Embryonic facial prominence (tissue), 1 donor: Measurements from ENCODE around the gene ITGB2.

ENCODE experiments used
- DNase-seq: peaks from one replicate; pipeline ENCODE4 v3.0.0-alpha.2; 2016; ENCODE audit errors: extremely low spot score

ITGB2 gene

DNA sequence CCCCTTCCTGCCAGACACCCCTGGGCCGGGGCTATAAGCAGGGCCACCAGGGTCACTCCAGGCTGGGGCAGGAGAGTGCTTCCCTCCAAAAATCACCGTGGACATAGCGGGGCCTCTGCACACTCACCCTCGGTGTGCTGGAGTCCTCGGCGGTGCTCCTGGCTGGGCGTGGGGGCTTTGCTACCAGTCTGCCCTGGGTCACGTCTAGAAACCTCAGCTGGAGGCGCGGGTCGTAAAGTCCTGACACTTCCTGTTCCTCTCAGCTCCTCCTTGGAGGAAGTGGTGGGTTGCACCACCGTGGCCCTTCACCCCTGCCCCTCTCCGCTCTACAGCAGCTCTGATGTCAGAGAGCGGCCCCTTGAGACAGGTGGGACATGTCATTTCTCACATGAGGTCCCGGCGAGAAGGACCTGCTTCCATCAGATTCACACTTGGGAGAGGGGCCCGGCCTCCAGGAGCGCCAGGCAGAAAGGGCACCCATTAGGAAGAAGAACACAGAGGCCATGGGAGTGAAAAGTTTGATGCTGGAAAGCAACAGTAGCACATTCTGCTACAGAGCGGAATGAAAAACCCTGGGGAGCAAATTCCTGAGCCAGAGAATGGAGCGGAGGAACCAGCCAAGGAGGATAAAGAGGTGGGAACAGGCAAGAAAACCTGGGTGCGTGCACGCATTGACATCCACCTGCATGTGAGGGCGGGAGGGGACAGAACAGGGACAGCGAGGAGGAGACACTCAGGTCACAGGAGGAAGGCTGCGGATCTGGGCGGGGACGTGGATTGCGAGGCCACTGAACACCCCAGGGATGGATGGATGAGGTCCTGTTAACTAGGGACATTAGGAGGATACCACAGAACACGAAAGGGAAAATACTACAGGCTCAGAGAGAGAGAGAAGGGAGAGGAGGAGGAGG is at the start of gene ITGB2:
ITGB2 (minus strand) TSS at position 206 of the 911 bp plus-strand sequence. CDS start 10,117 bp downstream, outside the sequence.
- DNase-seq = no peak

DNA sequence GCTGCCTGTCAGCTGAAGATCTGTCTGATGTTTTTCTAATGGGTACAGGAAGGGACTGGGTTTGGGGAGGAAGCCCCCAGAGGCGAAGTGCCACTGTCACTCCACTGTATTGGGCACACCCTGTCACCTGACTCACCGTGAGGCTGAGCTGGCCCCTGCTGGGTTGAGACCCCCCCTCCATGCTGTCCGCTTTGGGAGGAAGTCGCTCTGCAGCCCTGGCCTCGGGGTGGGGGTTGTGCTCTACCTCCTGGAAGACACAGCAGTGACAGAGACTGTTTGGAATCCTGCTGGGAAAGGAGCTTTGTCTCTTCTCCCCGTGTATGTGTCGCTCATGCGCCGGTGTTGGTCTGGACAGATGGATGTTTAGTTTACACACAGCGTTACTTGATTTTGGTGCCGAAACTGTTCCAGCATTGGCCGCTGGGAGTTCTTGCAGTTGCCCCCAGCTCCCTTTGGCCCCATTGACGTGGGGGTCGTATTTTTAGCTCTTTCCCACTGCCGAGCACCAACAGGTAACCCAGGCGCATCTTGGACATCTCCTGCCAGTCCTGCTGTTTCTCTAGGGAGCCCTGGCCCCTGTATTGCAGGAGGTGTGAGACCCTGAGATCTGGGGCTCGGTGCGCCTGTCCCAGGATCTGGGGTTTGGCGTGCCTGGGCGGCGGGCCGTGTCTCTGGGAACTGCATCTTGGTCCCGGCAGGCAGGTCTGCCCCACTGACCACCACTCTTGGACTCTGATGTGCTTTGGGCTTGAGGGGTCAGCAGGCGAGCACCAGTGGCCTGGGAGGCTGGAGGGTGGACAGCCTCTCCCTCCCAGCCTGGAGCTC is 49.4 kb upstream of the ITGB2 start:
- no peak for DNase-seq

DNA sequence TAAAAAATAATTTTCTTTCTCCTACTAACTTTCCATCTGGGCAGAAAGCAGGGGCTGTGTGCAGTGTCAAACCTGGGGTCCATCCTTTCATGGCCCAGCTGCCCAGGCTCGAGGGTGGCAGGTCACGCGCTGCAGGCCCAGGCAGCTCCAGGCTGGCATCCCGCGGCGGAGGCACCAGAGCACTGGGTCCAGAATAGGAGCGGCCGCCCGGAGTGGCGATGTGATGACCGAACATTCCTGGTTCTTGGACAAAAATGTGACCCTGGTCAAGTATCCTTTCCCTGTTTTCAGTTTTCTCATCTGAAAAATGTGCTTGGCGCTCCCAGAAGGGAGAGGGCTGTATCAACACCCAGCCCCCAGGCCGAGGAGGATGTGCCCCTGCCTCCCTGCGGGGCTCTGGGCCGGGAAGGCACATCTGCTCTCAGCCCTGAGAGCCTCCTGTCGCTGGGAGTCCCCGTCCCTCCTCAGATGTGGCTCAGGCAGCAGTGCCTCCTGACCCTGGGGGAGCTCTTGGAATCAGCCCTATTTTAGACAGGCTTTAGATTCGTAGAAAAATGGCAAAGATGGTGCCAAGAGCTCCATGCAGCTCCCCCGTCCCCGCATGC is 48.5 kb upstream of the ITGB2 start:
- DNase-seq = no peak

DNA sequence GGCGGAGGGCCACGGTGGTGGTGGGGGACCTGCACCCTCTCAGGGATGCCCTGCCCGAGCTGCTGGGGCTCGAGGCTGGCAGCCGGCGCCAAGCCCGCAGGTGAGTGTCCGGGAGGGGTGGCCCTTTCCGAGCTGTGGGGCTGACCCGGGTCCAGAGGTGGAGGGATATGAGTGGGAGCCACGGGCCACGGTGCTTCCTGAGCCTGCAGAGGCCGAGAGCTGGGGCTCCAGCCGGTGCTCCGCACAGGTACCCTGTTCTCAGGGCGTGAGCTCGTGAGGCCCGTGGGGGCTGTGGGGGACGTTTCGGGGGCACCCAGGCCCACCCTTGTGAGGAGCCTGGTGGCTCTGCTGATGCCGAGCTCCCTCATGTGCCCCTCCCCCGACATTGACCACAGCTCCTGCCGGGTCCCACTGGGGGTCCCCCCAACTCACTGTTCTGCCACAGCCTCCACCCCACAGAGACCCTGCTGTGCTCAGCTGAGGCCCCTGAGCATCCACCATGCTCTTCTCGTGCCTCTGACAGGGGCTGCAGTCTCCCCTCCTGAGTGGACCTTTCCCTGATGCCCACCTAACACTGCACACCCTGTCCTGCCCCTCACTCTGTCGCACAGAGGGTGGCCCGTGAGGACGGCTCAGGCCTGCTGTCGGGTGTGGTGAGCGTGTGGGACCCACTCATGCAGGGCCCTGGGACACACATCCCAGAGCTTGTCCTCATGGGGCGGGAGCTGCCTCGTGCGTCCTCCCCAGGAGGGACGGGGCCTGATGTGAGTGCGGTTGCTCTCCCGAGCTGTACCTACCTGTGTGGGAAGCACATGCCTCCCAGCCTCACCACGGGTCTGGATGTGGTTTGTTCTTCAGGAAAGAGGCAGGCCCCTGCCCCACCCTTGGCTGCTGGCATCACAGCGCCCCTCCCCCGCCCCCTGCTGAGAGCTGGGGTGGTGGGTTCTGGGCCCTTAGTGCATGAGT is 46.7 kb upstream of the ITGB2 start:
- DNase-seq = no peak

DNA sequence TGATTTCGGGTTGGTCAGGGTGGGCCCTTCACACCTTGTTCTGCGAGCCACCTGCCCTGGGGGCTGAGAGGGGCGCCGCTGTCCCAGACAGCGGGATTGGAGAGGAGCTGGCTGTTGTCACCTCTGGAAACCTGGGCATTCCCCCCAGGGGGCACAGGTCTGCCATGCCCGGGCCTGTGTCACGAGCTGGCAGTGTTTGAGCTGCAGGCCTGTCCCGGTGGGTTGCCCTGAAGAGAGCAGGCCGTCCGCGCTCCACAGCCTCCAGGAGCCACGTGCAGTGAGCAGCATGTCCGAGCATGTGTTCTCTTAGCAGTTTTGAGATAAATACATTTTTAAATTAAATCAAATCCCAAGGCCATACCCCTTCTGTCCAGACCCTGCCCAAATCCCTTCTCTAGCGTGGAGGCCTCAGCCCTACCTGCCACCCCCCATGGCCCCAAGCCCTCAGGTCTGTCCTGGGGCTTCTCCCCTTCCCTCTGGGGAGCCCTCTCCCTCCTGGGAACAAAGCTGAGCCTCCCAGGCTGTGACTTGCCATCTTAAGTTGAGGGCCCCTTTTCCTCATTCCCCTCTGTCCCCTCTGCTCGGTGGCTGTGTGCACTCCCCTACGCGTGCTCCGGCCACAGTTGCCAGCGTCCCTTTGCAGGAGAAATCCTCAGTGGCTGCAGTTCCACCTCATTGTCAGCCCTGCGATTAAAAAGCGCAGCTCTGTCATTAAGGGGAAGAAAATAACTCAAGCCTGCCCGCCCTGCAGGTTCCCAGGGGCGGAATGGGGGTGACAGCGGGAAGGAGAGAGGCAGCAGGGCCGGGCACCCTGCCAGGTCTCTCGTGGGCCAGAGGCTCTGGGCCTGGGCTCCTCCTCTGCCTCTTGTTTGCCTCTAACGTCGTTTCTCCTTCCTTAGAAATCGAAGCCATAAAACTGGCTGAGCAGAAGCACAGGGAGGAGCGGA is 45.7 kb upstream of the ITGB2 start:
- no peak for DNase-seq

DNA sequence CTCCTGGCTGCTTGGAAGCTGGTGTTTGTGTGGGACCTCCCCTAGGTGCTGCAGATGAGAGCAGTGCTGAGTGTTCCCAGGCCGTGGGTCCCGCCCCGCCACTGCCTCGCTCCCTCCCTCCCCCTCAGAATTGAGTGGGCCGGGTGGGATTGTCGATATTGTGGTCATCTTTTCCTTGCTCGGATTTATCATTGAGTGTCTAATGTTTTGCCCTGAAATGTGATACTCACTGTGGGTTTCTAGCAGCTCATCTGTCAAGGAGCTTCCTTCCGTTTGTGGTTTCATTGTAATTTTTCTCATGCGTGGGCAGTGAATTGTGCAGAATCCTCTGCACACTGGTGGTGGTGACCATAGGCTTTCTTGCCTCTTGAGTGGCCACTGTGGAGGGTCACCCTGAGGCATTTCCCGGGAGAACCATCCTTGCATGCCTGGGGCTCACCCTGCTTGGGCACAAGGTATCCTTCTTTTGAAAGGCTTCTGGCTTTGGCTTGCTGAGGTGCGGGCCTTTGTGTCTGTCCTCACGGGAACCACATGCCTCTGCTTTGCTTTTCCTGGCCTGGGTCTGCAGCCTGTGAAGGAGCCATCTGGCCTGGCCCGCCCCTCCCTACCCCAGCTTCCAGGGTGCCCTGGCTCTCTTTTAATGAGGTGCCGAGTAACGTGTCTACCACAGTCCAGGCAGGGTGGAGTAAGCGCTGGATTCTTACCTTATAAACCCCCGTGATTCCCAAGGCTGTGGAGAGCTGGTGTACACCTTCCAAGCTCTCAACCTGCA is 44.7 kb upstream of the ITGB2 start:
- no peak for DNase-seq

DNA sequence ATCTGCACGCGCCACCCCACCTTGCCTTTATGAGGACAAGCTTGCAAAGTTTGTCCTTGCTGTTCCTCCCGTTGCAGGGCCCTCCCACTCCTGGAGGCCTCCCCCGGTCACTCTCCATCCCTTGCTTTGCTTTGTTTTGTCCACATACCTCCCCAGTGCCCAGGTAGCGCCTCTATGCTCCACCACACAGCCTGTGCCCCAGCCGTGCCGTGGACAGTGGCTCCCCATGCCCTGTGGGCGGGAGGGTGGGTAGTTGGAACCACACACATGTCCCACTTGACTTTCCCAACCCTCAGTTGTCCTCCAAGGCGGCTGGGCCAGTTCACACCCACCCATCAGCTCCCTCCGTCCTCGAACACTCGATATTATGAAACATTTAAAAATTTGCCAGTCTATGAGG is 43.7 kb upstream of the ITGB2 start:
- DNase-seq = no peak

DNA sequence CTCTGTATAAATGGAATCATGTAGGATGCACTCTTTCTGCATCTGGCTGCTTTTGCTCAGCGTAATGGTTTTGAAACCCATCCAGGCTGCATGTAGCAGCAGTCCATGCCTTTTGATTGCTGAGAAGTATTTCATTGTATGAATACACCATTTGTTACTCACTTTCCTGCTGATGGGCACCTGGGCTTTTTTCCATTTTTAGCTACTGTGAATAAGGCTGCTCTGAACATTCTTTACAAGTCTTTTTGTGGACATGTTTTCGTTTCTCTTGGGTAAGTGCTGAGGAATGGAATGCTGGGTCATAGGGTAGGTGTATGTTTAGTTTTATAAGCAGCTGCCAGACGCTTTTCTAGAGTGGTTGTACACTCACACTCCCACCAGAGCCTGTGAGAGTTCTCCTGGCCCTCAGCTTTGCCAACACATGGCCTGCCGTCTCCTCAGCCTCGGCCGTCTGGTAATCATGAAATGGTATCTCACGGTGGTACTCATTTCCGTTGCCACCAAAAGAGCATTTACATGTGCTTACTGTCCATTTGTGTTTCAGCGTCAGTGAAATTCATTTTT is 41.8 kb upstream of the ITGB2 start:
- DNase-seq = no peak

DNA sequence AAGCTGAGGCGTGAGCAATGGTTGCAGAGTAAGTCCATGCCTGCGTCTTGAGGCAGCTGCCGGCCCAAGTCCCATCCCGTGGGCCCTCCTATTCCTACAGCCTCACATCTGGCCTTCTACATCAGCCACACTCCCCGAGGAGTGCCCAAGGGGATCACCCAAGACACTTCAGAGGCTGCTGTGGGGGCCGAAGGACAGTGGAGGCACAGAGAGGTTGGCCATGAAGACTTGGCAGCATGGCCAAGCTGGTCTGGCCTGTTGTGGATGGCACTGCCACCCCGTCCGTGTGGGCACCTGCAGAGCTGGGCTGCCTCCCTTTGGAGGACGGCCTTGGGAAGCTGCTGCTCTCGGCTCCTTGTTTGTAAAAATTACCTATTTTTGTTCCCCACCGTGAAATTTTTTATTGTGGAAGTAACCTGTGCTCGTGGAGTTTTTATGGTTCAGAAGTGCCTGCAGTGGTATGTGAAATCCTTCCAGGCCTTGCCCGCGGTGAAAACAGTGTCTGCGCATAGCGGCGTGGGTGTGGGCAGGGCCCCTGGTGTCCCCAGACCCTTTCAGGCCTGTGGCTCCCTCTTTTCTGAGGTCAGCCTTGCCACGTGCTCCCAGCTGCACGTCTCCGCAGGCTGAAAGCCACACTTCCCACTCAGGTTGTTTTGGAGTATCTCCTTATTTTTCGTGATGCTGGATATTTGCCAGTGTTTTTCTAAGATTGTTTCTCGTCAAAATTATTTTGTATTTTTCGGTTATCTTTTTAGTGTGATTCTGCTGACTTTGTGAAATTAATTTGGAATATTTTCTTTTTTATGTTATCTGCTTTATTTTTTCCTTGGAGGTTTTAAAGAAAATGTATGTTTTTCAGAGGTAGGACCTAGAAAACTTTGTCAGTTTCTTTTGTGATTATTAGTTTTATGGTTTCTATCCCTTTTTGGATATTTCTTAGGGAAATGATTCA is 39.7 kb upstream of the ITGB2 start:
- DNase-seq = no peak

DNA sequence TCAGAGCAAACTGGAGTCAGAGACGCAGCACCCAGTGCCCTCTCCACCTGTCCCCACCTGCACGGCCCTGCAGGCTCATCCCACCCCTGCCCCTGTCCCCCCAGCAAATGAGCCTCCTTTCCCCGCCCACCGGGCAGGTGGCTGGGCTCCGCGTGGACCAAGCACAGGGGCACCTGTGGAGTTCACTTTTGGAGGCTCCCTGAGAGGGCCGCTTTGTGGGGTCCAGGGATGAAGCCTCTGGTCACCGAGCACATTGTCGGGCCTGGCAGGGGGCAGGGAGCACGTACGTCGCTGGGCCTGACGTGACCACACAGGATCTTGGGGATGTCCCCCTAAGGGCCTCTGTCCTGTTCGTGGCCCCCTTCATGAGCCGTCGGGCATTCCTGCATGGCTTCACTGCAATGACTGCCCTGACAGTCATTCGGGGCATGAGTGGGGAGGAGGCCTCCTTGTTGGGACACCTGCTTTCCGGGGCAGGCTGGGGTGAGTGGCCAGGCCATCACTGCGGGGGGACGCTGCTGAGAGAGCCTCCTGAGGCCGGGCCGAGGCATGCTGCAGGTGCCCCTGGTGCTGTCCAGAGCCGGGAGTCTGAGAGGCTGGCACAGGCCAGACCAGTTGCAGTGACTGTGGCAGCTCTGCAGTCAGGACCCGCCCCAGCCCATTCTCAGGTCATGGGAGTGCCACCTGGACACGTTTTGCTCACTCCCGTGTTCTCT is 38.8 kb upstream of the ITGB2 start:
- DNase-seq = no peak

DNA sequence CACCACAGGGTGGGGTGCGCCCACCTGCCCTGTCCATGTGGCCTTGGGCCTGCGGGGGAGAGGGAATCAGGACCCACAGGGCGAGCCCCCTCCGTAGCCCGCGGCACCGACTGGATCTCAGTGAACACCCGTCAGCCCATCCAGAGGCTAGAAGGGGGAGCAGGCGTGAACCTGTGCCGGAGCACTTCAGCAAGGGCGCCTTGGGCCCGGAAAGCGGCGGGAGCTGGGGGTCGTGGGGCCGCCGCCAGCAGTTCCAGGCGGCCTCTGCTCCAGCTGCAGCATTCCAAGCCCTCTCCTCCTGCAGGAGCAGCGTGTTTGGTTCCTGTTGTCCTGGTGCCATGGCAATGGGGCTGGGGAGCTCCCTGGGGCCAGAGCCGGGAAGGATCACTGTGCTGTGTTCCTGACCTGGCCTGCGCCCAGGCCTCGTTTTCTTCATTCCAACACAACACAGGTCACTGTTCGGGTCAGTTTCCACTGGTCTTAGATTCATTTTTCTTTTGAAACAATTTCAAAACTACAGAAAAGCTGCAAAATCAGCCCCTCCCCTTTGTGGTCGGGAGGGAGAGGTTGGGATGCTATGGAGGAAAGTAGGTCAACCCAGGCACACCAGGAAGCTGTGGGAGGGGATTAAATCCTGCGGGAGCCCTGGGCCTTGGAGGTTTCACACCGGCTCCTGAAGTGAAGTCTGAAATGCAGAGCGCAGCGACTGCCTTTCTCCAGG is 37.9 kb upstream of the ITGB2 start:
- peak; percentile 33 for DNase-seq

DNA sequence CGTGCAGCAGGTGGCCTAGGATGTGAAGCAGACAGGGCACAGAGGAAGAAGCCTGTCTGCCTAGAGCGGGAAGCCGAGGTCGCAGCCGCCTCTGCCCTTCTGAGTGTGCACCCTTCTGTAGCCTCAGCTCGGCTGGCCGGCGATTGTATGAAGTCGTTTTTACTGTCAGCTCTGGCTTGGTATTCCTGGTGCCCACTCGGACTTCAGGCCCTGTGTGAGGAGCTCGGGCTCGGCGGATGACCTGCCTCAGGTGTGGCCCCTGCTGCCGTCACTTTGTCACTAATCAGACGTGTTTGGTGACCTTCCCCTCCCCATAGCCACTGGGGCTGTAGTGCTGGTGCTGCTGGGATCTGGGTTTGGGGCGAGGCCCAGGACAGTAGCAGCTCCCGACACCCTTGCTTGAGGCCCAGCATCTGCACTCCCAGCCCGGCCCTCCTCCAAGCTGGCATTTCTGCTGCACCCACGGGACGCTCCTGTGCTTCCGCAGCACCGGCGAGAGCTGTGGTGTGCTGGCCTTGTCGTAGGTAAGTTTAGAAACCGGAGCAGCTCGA is 37.3 kb upstream of the ITGB2 start:
- DNase-seq = no peak

DNA sequence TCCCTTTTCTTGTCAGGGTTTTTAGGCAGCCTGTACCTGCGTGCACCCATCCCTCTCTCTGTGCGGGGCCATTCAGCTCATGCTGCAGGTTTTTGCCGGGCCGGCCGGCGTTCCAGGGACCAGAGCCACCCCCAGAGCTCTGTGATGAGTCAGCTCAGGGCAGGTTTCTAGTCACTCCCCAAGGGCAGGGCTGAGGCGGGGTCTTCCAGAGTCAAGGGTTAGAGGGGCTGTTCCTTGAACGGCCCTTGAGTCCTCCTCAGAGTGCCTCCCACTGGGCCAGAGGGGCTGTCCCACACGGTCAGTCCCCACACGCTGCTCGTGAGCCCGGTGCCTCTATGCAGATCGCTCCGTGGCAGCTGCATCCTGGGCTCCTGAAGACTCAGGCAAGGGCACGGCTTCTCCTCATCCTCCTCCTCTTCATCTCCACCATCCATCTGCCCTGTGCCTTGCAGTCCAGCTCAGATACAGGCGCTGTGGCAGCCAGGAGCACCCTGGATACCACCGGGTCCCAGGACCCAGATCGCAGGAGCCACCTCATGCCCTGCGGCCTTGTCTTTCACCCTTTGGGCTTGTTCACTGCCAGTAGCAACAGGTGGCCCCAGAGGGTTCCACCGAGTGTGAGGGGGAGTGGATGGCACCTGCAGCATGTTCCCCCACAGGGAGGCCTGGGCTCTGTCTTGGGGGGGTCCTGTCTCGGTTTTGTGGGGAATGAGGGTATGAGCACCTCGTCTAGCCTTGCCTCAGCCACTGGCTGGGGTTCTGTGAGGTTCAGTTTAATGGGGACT is 36.5 kb upstream of the ITGB2 start:
- no peak for DNase-seq

DNA sequence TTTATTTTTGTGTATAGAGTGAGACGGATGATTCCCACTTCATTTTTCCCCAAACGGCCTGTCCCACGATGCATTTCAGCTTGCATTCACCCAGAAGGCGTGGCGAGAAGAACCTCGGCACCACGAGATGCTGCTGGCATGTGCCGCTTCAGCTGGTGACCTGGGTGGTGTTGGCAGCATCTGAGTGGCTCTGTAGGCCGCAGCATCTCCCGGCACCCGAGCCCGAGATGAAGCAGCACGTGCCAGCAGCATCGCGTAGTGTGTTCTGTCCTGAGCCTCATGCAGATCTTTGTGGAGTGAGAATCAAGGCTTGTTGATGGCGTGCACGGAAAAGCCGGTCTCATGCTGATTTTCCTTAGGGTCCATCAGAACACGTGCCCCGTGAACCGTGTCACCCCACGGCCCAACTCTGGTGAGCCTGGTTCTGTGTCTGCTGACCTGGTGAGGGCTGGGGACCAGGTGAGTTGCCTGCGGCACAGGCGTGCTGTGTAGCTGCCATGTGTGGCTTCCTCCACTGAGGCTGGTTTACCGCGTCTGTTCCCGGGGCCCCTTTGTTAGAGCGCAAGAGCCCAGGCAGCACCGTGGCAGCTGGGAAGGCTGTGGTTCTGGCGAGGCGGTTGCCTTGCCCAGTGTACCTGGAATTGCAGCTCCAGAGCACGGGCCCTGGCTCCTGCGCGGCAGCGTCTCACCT is 35.8 kb upstream of the ITGB2 start:
- DNase-seq = no peak

DNA sequence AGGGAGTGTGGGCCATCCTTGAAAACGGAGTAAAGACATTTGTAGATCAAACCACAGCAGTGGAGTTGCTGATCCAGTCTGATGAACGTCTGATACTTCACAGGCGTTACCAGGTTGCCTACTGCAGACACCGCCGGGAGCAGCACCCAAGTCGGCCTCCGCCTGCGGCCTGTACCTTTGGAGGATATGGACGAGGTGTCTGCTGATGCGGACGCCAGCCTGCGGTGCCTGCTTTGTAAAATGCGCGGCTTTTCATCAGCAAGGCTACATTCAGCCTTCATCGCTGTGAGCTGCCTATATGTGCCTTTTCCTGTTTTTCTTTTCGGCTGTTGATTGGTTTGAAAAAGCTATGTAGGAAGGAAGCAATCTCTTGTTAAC is 35.1 kb upstream of the ITGB2 start:
- DNase-seq = no peak
